Uterus (tissue), 2 donors: Measurements from ENCODE around the gene LRG1.

ENCODE experiments used
- CTCF ChIP-seq, 4 experiments: fragments of 200-600 bp in 2 of 4; fragments of 450-650 bp in 2 of 4; sonication (generic) in 2 of 4; IDR thresholded peaks; one replicate each; pipeline ENCODE4 v1.5.1; 2016 to 2019; ENCODE audit warnings: antibody characterized with exemption in 4 of 4, mild to moderate bottlenecking in 2 of 4, moderate library complexity in 1 of 4
- POLR2A ChIP-seq, 2 donors: fragments of 450-650 bp; IDR thresholded peaks; one replicate each; pipeline ENCODE4 v1.6.1; 2016; ENCODE audit warnings: antibody characterized with exemption in 2 of 2, mild to moderate bottlenecking in 1 of 2, moderate library complexity in 1 of 2

GRCh38 chr19:4515732-4516131 lies 24.1 kb downstream of the LRG1 start:
- TF ChIP-seq CTCF (IDR thresholded peaks at IDR 0.05) (no peak), POLR2A (IDR thresholded peaks at IDR 0.05) (no peak)
